Measurements from ENCODE around the gene CD34. TPM values are rescaled to one million over a fixed set of nuclear protein-coding genes. Genes with fewer than 3 reads are reported as not detected.

The CD34 gene
- total and polyA plus RNA-seq, 2 donors: 42.5 to 83.2 TPM

DNA sequence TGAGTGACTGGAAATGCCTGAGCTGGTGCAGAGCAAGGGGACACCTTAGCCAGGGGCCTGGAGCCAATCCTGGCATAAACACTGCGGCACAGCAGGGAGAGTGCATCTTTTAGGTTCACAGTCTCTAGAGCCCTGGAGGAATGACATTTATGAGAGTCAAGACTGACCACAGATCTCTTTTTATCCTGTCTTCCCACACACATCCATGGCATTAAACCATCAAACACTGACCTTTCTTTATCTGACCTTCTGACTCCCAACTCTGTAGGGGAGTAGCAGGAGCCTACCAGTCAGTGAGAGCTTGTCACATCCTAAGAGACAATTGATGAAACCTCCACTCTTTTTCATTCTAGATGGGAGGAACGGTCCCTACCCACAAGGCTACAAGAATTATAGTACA, 7.9 kb downstream of the CD34 start:
- no peaks in the 10 kb centered on the region for H3K36me3 ChIP-seq (ENCODE audit: insufficient read depth)
- H3K4me3 ChIP-seq (ENCODE audit: low read depth, low read length): no peak overlapping the region
- no peak for DNase-seq (ENCODE audit: extremely low spot score)
- no peaks in the 10 kb centered on the region for H3K4me1 ChIP-seq (ENCODE audit: insufficient read depth)
- WGBS: 53% methylated on average over 2 of the region's 2 CpGs
- no peak overlapping the region for H3K27ac ChIP-seq (ENCODE audit: low read depth)

DNA sequence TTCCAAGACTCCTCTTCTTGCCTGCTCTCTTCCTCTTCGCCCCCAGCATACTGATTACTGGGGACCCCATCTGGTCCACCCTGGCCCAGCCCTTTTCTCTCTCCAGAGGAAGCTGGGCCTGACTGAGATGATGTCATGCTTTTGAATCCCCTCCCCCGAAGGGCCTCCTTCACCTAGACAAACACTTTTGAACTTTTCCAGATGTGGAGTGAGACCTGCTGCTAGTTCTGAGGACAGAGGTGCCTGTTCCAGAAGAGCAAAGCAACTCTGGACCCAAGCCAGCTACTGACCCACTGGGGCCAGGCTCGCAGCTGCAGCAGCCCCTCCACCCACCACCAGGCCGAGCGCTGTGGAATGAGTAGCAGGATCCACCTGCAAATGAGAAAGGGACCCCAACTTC, 8.4 kb downstream of the CD34 start:
- H3K4me3 ChIP-seq (ENCODE audit: low read depth, low read length): no peak overlapping the region
- 65% methylated on average over 5 of the region's 5 CpGs for WGBS
- no peak overlapping the region for H3K27ac ChIP-seq (ENCODE audit: low read depth)
- H3K36me3 ChIP-seq (ENCODE audit: insufficient read depth): no peaks in the 10 kb centered on the region
- H3K4me1 ChIP-seq (ENCODE audit: insufficient read depth): no peaks in the 10 kb centered on the region
- DNase-seq (ENCODE audit: extremely low spot score): no peak

DNA sequence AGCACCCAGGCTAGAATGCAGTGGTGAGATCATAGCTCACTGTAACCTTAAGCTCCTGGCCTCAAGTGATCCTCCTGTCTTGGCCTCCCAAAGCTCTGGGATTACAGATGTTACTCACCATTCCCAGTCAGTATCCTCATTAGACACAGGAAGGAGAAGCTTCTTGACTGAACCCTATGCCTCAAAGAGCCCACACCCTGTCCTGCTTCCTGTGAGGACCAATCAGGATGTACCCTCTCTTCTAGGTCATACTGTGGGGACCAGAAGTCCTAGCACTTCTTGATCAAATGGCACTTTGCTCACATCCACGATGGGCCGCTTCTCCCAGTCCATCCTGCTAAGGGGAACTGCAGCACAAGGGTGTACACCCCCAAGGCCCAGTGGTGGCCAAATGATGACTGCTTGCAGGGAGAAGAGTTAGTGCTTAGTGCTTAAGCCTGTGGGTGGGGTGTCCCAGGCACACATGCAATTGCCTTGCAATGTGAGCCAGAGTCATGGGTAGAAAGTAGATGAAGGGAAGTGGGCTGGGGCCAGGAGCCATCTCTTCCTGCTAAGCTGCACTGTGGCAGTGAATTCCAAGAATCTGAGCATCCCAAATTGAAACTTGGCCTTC, 9.8 kb downstream of the CD34 start:
- Histone ChIP-seq H3K4me3 (ENCODE audit: low read depth, low read length) (no peak overlapping the region), H3K36me3 (ENCODE audit: insufficient read depth) (no peaks in the 10 kb centered on the region), H3K27ac (ENCODE audit: low read depth) (no peak overlapping the region), H3K4me1 (ENCODE audit: insufficient read depth) (no peaks in the 10 kb centered on the region)
- WGBS: 96% methylated on average over 2 of the region's 2 CpGs
- DNase-seq (ENCODE audit: extremely low spot score): no peak

DNA sequence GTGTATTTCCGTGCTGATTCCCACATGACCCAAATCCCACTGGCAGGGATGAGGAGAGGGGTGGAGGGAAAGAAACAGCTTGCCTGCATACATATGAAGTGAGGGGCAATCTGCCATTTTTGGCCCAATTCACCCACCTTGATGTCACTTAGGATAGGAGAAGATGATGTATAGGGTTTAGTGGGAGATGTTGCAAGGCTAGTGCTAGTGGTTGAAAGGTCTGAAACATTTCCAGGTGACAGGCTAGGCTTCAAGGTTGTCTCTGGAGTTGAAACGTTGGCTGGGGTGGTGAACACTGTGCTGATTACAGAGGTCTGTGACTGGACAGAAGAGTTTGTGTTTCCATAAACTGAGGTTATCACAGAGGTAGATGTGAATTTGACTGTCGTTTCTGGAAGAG, 12.1 kb downstream of the CD34 start:
- 63% methylated on average over 3 of the region's 3 CpGs for WGBS

DNA sequence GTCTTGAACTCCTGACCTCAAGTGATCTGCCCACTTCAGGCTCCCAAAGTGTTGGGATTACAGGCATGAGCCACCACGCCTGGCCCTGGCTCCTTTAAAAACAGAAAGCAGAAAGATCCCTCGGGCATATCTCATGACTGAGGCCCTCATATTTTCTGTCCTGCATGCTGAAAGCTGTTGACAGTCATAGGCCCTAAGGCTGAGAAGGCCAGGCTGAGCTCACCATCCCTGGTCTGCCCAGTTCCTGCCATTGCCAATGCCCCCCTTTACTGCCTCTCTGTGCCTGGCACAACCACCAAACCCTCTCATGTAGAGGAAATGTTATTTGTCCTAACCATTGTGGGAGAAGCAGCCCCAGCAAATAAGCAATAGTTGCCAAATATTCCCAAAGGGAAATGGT, 12.7 kb downstream of the CD34 start:
- Histone ChIP-seq H3K36me3 (ENCODE audit: insufficient read depth) (no peaks in the 10 kb centered on the region), H3K4me1 (ENCODE audit: insufficient read depth) (no peaks in the 10 kb centered on the region), H3K27ac (ENCODE audit: low read depth) (no peak overlapping the region), H3K4me3 (ENCODE audit: low read depth, low read length) (no peak overlapping the region)
- no peak for DNase-seq (ENCODE audit: extremely low spot score)
- WGBS: 69% methylated on average over 2 of the region's 2 CpGs

More for the DNA sequence above, 12.1 kb downstream of the CD34 start:
- Histone ChIP-seq H3K4me3 (ENCODE audit: low read depth, low read length) (no peak overlapping the region), H3K4me1 (ENCODE audit: insufficient read depth) (no peaks in the 10 kb centered on the region), H3K36me3 (ENCODE audit: insufficient read depth) (no peaks in the 10 kb centered on the region), H3K27ac (ENCODE audit: low read depth) (no peak overlapping the region)
- DNase-seq (ENCODE audit: extremely low spot score): no peak

DNA sequence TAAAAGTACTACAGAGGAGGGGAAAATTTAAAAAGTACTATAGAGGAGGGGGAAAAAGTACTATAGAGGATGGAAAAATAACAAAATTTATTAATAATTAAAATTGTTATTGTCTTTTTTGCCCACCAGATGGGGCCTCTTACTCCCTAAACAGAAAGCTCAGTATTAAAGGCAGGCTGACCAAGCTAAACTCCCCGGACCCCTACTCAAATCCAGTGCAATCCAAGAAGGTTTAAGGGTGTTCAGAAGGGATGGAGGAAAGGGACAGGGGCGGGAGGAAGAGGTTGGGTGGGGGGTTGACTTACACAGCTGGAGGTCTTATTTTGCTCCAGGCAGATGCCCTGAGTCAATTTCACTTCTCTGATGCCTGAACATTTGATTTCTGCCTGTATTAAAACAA, 13.7 kb downstream of the CD34 start:
- Histone ChIP-seq H3K27ac (ENCODE audit: low read depth) (no peak overlapping the region), H3K4me1 (ENCODE audit: insufficient read depth) (no peaks in the 10 kb centered on the region), H3K36me3 (ENCODE audit: insufficient read depth) (no peaks in the 10 kb centered on the region), H3K4me3 (ENCODE audit: low read depth, low read length) (no peak overlapping the region)
- 34% methylated on average over 2 of the region's 2 CpGs for WGBS
- DNase-seq (ENCODE audit: extremely low spot score): no peak

DNA sequence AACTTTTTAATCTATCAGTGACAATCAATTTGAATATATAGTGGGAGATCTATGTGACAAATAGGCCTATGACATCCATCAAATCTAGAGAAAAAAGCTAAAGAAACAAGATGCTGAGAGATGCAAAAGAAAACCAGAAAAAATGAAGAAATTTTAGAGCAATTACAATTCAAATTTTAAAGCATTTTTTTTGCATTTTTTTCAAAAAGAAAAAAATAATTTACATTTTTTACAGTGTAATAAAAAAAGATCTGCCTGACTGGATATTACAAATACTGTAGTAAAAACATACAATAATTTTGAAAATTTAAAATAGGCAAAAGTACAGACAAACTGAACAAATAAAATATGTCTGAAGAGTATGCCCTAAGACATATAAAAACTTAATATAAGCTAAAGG, 14.4 kb downstream of the CD34 start:
- no peak overlapping the region for H3K4me3 ChIP-seq (ENCODE audit: low read depth, low read length)
- H3K36me3 ChIP-seq (ENCODE audit: insufficient read depth): no peaks in the 10 kb centered on the region
- no peak overlapping the region for H3K27ac ChIP-seq (ENCODE audit: low read depth)
- DNase-seq (ENCODE audit: extremely low spot score): no peak
- H3K4me1 ChIP-seq (ENCODE audit: insufficient read depth): no peaks in the 10 kb centered on the region

DNA sequence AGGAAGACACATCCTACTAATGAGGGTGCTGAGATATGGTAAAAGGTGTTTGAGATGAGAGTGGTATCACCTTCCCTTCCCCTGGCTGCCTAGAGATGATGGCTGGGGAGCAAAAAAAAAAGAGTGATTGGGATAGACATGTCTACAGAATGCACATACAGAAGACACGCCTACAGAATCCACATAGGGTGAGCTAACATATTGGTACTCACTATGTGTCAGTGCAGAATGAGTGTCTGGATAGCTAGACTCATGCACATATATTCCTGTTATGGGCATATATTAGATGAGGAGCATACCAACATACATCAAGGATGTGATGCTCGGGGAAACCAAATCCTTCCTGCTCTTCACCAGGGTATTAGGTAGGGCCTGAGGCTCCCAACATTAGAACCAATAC, 16.2 kb downstream of the CD34 start:
- no peak overlapping the region for H3K4me3 ChIP-seq (ENCODE audit: low read depth, low read length)
- WGBS: 93% methylated on average over 2 of the region's 2 CpGs
- H3K4me1 ChIP-seq (ENCODE audit: insufficient read depth): no peaks in the 10 kb centered on the region
- DNase-seq (ENCODE audit: extremely low spot score): no peak
- no peak overlapping the region for H3K27ac ChIP-seq (ENCODE audit: low read depth)
- H3K36me3 ChIP-seq (ENCODE audit: insufficient read depth): no peaks in the 10 kb centered on the region

DNA sequence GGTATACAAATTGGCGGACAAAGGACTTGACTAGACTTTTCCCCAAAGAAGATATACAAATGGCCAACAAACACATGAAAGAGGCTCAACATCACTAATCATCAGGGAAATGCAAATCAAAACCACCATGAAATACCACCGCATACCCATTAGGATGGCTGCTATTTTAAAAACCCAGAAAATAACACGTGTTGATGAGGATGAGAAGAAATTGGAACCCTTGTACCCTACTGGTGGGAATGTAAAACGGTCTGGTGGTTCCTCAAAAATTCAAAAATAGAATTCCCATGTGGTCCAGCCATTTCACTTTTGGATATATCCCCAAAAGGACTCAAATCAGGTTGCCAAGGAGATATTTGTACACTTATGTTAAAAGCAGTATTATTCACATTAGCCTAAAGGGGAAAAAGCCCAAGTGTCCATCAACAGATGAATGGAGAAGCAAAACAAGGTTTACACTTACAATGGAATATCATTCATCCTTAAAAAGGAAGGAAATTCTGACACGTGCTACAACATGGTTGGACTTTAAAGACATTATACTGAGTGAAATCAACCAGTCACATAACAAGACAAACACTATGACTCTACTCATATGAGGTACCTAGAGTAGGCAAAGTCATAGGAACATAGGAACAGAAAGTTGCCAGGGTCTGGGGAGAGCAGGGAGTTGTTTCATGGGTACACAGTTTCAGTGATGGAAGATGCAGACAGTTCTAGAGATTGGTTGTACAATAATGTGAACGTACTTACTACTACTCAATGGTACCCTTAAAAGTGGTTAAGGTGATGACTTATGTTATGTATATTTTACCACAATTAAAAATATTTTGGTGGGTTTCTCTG, 17.0 kb downstream of the CD34 start:
- DNase-seq (ENCODE audit: extremely low spot score): no peak
- no peaks in the 10 kb centered on the region for H3K4me1 ChIP-seq (ENCODE audit: insufficient read depth)
- no peak overlapping the region for H3K4me3 ChIP-seq (ENCODE audit: low read depth, low read length)
- WGBS: 68% methylated on average over 6 of the region's 6 CpGs
- no peak overlapping the region for H3K27ac ChIP-seq (ENCODE audit: low read depth)
- H3K36me3 ChIP-seq (ENCODE audit: insufficient read depth): no peaks in the 10 kb centered on the region

DNA sequence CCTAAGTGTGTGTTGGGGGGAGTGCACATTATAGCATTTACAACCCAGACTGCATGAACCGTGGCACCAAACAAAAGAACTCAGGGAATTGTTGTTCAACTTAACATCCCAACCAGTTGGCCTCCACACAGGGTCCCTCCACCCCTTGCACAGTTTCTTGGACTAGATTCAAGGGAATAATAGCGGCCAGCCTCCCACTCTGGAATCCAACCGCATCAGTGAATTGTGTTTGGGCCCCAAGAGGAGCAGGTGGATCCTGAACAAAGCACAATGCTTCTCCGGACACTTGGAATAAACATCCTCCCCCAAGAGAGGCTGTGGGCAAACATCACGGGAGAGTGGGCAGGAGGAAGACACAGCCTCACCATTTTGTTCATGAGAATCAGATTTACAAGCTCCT, 18.2 kb downstream of the CD34 start:
- 60% methylated on average over 5 of the region's 5 CpGs for WGBS
- H3K4me1 ChIP-seq (ENCODE audit: insufficient read depth): no peaks in the 10 kb centered on the region

DNA sequence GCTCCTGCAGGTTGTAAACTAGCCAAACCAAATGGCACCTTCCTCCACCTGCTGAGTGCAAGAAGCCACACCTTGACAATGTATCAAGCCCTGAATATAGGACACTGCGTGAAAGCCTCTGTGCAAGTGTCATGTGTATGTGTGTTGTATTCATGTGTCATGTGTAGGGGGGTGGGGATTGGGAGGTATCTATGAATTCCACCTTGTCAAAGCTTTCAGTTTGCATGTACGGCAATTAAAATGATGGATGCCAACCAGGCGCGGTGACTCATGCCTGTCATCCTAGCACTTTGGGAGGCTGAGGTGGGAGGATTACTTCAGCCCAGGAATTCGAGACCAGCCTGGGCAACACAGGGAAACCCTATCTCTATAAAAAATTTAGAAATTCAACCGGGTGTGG, 19.8 kb downstream of the CD34 start:
- no peaks in the 10 kb centered on the region for H3K4me1 ChIP-seq (ENCODE audit: insufficient read depth)
- WGBS: 89% methylated on average over 6 of the region's 6 CpGs
- DNase-seq (ENCODE audit: extremely low spot score): no peak
- H3K4me3 ChIP-seq (ENCODE audit: low read depth, low read length): no peak overlapping the region
- no peak overlapping the region for H3K27ac ChIP-seq (ENCODE audit: low read depth)
- no peaks in the 10 kb centered on the region for H3K36me3 ChIP-seq (ENCODE audit: insufficient read depth)

More for the DNA sequence above, 18.2 kb downstream of the CD34 start:
- no peak overlapping the region for H3K4me3 ChIP-seq (ENCODE audit: low read depth, low read length)
- DNase-seq (ENCODE audit: extremely low spot score): no peak
- no peaks in the 10 kb centered on the region for H3K36me3 ChIP-seq (ENCODE audit: insufficient read depth)
- no peak overlapping the region for H3K27ac ChIP-seq (ENCODE audit: low read depth)

DNA sequence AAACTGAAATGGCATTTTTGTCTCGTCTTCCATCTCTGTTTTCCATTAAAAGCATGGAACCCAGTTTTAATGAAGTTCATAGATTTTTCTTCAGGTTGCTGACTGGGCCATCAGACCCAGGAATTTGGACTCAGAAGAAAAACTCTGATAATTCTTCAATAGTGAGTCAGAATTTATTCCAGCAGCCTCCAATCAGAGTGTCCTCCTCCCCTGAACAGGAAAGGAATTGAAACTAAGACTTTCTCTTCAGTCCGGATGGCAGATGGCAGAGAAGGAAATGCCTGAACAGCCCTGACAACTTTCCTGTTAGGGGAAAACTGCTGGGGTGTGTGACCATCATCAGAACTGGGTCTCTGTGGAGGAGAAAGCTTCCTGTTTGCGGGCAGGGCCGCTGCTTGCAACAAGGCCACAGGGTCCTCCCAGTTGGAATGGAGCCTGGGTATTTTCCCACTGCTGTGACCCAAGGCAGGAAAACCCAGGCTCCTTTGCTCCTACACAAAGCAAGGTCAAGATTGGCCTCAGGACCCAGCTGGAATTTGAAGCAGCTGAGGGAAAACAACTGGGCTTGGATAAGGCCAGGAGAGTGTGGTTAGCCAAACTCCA, 20.7 kb downstream of the CD34 start:
- Histone ChIP-seq H3K4me3 (ENCODE audit: low read depth, low read length) (no peak overlapping the region), H3K4me1 (ENCODE audit: insufficient read depth) (no peaks in the 10 kb centered on the region), H3K27ac (ENCODE audit: low read depth) (peak overlapping the region; percentile 64), H3K36me3 (ENCODE audit: insufficient read depth) (no peaks in the 10 kb centered on the region)
- 35% methylated on average over 4 of the region's 4 CpGs for WGBS
- no peak for DNase-seq (ENCODE audit: extremely low spot score)

DNA sequence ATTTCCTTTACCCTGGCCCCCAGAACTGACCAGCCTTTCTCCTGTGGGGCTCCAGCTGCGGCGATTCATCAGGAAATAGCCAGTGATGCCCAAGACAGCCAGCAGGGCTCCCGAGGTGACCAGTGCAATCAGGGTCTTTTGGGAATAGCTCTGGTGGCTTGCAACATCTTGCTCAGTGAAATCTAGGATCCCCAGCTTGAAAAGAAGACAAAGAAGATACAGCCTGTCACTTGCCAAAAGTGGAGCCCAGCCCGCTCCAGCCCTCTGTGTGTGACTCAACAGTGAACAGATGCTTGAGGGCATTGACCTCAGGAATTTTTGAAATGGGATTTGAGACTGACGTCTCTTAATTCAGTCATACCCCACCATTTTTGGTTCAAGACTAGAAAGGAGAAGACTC, 22.3 kb downstream of the CD34 start:
- Histone ChIP-seq H3K27ac (ENCODE audit: low read depth) (peak overlapping the region; percentile 13), H3K4me1 (ENCODE audit: insufficient read depth) (no peaks in the 10 kb centered on the region), H3K36me3 (ENCODE audit: insufficient read depth) (no peaks in the 10 kb centered on the region), H3K4me3 (ENCODE audit: low read depth, low read length) (no peak overlapping the region)
- 77% methylated on average over 5 of the region's 5 CpGs for WGBS
- no peak for DNase-seq (ENCODE audit: extremely low spot score)

DNA sequence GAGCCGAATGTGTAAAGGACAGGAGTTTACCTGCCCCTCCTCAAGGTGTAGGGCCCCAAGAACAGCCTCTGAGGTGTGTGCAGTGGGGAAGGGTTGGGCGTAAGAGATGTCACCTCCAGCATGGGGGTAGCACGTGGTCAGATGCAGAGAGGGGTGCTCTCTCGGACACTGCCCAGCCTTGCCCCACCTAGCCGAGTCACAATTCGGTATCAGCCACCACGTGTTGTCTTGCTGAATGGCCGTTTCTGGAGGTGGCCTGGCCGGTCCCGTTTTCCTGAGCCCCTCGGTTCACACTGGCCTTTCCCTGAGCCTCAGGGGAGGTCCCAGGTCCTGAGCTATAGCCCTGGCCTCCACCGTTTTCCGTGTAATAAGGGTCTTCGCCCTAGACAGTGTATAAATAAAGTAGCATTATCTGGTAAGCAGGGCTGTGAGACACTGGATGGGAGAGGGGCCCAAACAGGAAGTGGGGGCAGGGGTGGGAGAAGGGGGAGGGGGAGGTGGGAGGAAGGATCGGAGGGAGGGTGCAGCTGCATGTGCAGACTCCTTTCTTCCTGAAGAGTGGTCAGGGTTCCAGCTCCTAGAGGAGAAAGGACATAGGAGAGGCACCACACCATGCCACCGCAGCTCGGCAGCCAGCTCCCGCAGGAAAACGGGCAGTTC, 23.3 kb downstream of the CD34 start:
- Histone ChIP-seq H3K36me3 (ENCODE audit: insufficient read depth) (no peaks in the 10 kb centered on the region), H3K4me1 (ENCODE audit: insufficient read depth) (no peaks in the 10 kb centered on the region), H3K4me3 (ENCODE audit: low read depth, low read length) (no peak overlapping the region), H3K27ac (ENCODE audit: low read depth) (no peak overlapping the region)
- 79% methylated on average over 19 of the region's 19 CpGs for WGBS
- no peak for DNase-seq (ENCODE audit: extremely low spot score)

All from urinary bladder (tissue), 4 donors.